ENCODE data around the gene ZBTB9.

Gene ZBTB9

DNA sequence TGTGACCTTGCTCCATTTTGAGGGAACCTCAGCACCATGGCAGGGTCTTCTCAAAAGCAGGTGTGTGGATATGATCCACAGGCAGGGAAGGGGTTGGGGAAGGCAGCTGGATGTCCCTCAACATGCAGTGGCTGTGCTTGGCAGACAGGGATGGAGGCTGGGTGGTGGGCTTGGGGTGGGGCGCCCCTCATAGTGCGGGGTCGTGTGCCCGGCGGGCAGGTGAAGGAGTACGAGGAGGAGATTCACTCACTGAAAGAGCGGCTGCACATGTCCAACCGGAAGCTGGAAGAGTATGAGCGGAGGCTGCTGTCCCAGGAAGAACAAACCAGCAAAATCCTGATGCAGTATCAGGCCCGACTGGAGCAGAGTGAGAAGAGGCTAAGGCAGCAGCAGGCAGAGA, 8.0 kb upstream of the ZBTB9 start:
- H3K27me3 ChIP-seq (replicated peaks), result no peaks in the 10 kb centered on the region
- peaks cover 15% of the 10 kb centered on the region for H3K36me3 ChIP-seq (replicated peaks)
- DNase-seq, result no peak
- in situ Hi-C loops (cut with HindIII; ENCODE audit: low pct_ligation_motif_present, low sequenced_read_pairs), result no loop called here
- TF ChIP-seq, protein P1, sequence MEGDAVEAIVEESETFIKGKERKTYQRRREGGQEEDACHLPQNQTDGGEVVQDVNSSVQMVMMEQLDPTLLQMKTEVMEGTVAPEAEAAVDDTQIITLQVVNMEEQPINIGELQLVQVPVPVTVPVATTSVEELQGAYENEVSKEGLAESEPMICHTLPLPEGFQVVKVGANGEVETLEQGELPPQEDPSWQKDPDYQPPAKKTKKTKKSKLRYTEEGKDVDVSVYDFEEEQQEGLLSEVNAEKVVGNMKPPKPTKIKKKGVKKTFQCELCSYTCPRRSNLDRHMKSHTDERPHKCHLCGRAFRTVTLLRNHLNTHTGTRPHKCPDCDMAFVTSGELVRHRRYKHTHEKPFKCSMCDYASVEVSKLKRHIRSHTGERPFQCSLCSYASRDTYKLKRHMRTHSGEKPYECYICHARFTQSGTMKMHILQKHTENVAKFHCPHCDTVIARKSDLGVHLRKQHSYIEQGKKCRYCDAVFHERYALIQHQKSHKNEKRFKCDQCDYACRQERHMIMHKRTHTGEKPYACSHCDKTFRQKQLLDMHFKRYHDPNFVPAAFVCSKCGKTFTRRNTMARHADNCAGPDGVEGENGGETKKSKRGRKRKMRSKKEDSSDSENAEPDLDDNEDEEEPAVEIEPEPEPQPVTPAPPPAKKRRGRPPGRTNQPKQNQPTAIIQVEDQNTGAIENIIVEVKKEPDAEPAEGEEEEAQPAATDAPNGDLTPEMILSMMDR (IDR thresholded peaks at IDR 0.05; ENCODE audit: low read depth, low read length, missing control alignments), result no peak
- no peak overlapping the region for H3K4me3 ChIP-seq (ENCODE audit: low read depth, low read length)
- no peak overlapping the region for H3K27ac ChIP-seq

DNA sequence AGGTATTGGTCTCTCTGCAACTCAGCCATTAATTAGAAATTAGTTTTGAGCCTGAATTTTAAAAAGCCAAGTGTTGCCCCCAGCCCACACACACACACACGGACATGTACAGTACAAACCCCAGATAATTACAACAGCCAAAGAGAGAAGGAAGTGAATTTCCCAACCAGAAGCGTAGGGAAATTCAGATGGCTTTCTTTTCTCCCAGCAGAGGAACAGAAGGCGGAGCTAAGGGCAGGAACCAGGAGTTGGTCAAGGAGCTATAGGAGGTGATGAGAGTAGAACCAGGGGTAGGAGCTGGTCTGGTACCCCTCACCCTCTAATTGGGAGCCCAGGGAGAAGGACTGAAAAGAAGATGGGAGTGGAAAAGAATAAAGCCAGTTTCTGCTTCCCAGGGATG, 3.9 kb upstream of the ZBTB9 start:
- TF ChIP-seq, protein P1 (IDR thresholded peaks at IDR 0.05; ENCODE audit: low read depth, low read length, missing control alignments), result no peak
- Histone ChIP-seq H3K27ac (no peak overlapping the region), H3K36me3 (replicated peaks) (peaks cover 3% of the 10 kb centered on the region), H3K27me3 (replicated peaks) (no peaks in the 10 kb centered on the region), H3K4me3 (ENCODE audit: low read depth, low read length) (no peak overlapping the region)
- DNase-seq, result no peak
- in situ Hi-C loops (cut with HindIII; ENCODE audit: low pct_ligation_motif_present, low sequenced_read_pairs), result no loop called here

DNA sequence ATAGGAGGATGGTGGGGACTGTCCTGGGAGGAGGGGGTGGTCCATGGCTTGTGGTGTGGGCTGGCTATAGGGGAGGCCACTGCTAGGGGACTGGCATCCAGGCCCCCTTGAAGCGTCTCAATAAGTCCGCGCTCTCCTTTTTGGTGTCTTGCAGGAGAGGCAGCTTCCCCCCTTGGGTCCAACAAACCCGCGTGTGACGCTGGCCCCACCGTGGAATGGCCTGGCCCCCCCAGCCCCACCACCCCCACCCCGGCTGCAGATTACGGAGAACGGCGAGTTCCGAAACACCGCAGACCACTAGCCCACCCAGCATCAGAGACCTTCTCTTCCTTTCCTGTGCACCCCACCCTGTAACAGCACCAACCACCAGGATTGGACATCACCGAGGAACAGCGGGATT, 2.8 kb upstream of the ZBTB9 start:
- Histone ChIP-seq H3K27ac (no peak overlapping the region), H3K36me3 (replicated peaks) (peaks cover 7% of the 10 kb centered on the region), H3K27me3 (replicated peaks) (no peaks in the 10 kb centered on the region), H3K4me3 (ENCODE audit: low read depth, low read length) (no peak overlapping the region)
- in situ Hi-C loops (cut with HindIII; ENCODE audit: low pct_ligation_motif_present, low sequenced_read_pairs), result no loop called here
- no peak for DNase-seq
- TF ChIP-seq, protein P1 (IDR thresholded peaks at IDR 0.05; ENCODE audit: low read depth, low read length, missing control alignments), result no peak

DNA sequence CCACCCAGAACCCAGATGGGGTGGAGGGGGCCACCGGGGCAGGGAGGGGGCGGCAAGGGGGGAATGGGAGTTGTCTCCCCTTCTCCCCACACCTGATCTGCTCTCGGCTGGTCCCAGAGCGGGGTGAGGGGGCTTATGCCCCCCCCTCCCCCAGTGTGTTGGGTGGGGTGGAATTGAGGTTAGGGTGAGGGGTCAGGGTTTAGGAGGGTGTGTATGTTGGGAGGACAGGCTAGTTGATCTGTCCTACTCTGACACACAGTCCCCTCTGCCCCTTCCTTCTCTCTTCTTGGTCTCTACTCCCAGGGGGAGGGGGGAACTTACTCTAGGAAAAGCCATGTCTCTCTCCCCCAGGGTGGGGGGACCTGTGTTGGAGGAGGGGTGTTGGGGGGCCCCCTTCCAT, 1.9 kb upstream of the ZBTB9 start:
- H3K27ac ChIP-seq, result no peak overlapping the region
- H3K4me3 ChIP-seq (ENCODE audit: low read depth, low read length), result no peak overlapping the region

DNA sequence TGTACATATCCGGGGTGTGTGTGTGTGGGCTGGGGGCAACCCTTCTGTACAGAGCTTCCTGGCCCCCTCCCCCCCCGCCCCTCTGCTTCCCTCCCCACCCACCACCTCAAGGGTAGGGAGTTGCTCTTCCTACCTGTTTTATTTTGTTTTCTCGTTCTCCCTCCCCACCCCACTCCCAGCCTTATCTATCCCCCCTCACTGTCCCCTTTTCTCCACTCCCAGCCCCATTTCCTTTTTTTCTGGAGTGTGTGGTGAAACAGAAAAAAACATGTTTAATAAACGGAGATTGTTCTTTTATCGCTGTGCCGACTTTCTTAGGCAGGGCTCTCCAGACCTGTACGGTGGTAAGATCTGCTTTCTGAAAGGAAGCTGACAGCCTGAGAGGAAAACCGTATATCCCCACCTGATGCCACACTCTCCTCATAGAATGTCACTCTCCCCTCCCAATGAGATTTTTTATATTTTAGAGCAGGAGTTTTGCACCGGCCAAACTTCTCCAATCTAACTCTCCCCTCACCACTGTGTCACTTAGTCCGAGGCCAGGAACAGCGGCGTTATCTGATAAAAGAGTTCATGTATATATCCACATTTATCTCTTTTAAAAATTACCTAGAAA, 875 bp upstream of the ZBTB9 start:
- H3K4me3 ChIP-seq (ENCODE audit: low read depth, low read length), result peak overlapping the region; percentile 90
- in situ Hi-C loops (cut with HindIII; ENCODE audit: low pct_ligation_motif_present, low sequenced_read_pairs), result no loop called here
- DNase-seq, result no peak
- H3K36me3 ChIP-seq (replicated peaks), result peaks cover 8% of the 10 kb centered on the region
- H3K27me3 ChIP-seq (replicated peaks), result no peaks in the 10 kb centered on the region
- TF ChIP-seq, protein P1 (IDR thresholded peaks at IDR 0.05; ENCODE audit: low read depth, low read length, missing control alignments), result no peak
- H3K27ac ChIP-seq, result peak overlapping the region; percentile 50

More for the DNA sequence above, 1.9 kb upstream of the ZBTB9 start:
- in situ Hi-C loops (cut with HindIII; ENCODE audit: low pct_ligation_motif_present, low sequenced_read_pairs), result no loop called here
- Histone ChIP-seq H3K36me3 (replicated peaks) (peaks cover 8% of the 10 kb centered on the region), H3K27me3 (replicated peaks) (no peaks in the 10 kb centered on the region)
- no peak for DNase-seq
- TF ChIP-seq, protein P1 (IDR thresholded peaks at IDR 0.05; ENCODE audit: low read depth, low read length, missing control alignments), result no peak

DNA sequence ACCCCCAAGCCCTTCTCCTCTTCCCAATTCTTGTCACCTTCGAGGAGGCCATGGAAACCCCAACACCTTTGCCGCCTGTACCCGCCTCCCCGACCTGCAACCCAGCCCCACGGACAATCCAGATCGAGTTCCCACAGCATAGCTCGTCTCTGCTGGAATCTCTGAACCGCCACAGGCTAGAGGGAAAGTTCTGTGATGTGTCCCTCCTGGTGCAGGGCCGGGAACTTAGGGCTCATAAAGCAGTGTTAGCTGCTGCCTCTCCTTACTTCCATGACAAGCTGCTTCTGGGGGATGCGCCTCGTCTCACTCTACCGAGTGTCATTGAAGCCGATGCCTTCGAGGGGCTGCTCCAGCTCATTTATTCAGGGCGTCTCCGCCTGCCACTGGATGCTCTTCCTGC, 675 bp downstream of the ZBTB9 start:
- no peak for DNase-seq
- Histone ChIP-seq H3K4me3 (ENCODE audit: low read depth, low read length) (peak overlapping the region; percentile 90), H3K36me3 (replicated peaks) (peaks cover 6% of the 10 kb centered on the region), H3K27me3 (replicated peaks) (no peaks in the 10 kb centered on the region), H3K27ac (no peak overlapping the region)
- TF ChIP-seq, protein P1 (IDR thresholded peaks at IDR 0.05; ENCODE audit: low read depth, low read length, missing control alignments), result no peak
- in situ Hi-C loops (cut with HindIII; ENCODE audit: low pct_ligation_motif_present, low sequenced_read_pairs), result no loop called here

Measured in brain microvascular endothelial cell (primary cell).